SK-N-SH treated with all-trans-retinoic acid at 6 μM for 48 hours (cell line): ENCODE measurements around the gene RAC2.

Source experiments
- ATAC-seq: fragments of 200-7000 bp; cut with Tn5 transposase; 3 replicates; pipeline ENCODE4 v1.9.1; 2020; ENCODE audit warnings: mild to moderate bottlenecking, moderate library complexity
- ARNTL ChIP-seq: fragments of 450-650 bp; formaldehyde crosslinking; IDR thresholded peaks from 2 replicates; pipeline ENCODE4 v1.5.0; 2020; ENCODE audit warnings: low read depth, mild to moderate bottlenecking, moderate library complexity, borderline replicate concordance
- BACH2 ChIP-seq: fragments of 250-450 bp; sonication (Bioruptor Pico); IDR thresholded peaks from 2 replicates; pipeline ENCODE4 v1.9.0; 2021; ENCODE audit warnings: mild to moderate bottlenecking, borderline replicate concordance
- CREB5 ChIP-seq: fragments of 250-450 bp; sonication (Bioruptor Pico); IDR thresholded peaks from 2 replicates; pipeline ENCODE4 v1.5.1; 2020; ENCODE audit warnings: low read depth, mild to moderate bottlenecking, moderate library complexity
- CSDC2 ChIP-seq: fragments of 250-450 bp; sonication (Bioruptor Pico); IDR thresholded peaks from 2 replicates; pipeline ENCODE4 v1.5.0; 2020; ENCODE audit warnings: mild to moderate bottlenecking, moderate library complexity
- CSRNP3 ChIP-seq: fragments of 250-450 bp; sonication (Bioruptor Pico); IDR thresholded peaks from 2 replicates; pipeline ENCODE4 v1.5.1; 2021; ENCODE audit warnings: mild to moderate bottlenecking, moderate library complexity
- ESRRG ChIP-seq: fragments of 250-450 bp; sonication (Bioruptor Pico); IDR thresholded peaks from 2 replicates; pipeline ENCODE4 v1.6.1; 2021; ENCODE audit warnings: mild to moderate bottlenecking
- ISL1 ChIP-seq: fragments of 250-450 bp; sonication (Bioruptor Pico); IDR thresholded peaks from 2 replicates; pipeline ENCODE4 v2.1.2; 2022; ENCODE audit warnings: mild to moderate bottlenecking, moderate library complexity
- OSR1 ChIP-seq: fragments of 250-450 bp; sonication (Bioruptor Pico); IDR thresholded peaks from 2 replicates; pipeline ENCODE4 v1.8.0; 2022; ENCODE audit warnings: moderate library complexity, mild to moderate bottlenecking, inconsistent platforms
- PATZ1 ChIP-seq: fragments of 250-450 bp; sonication (Bioruptor Pico); IDR thresholded peaks from 2 replicates; pipeline ENCODE4 v1.8.0; 2020; ENCODE audit warnings: mild to moderate bottlenecking, moderate library complexity, borderline replicate concordance
- PPARA ChIP-seq: fragments of 250-450 bp; sonication (Bioruptor Pico); IDR thresholded peaks from 2 replicates; pipeline ENCODE4 v1.5.0; 2020; ENCODE audit warnings: mild to moderate bottlenecking, borderline replicate concordance
- RARB ChIP-seq: fragments of 250-450 bp; sonication (Bioruptor Pico); IDR thresholded peaks from 2 replicates; pipeline ENCODE4 v1.8.0; 2021; ENCODE audit warnings: mild to moderate bottlenecking, moderate library complexity
- SNAI2 ChIP-seq: fragments of 250-450 bp; sonication (Bioruptor Pico); IDR thresholded peaks from 2 replicates; pipeline ENCODE4 v1.5.0; 2020; ENCODE audit warnings: mild to moderate bottlenecking, moderate library complexity
- TCF4 ChIP-seq: fragments of 250-450 bp; sonication (Bioruptor Pico); IDR thresholded peaks from 2 replicates; pipeline ENCODE4 v1.8.0; 2021; ENCODE audit warnings: mild to moderate bottlenecking, moderate library complexity, borderline replicate concordance
- TSHZ2 ChIP-seq: fragments of 250-450 bp; sonication (Bioruptor Pico); IDR thresholded peaks from 2 replicates; pipeline ENCODE4 v1.5.0; 2020; ENCODE audit warnings: mild to moderate bottlenecking, moderate library complexity
- ZC3H10 ChIP-seq: fragments of 250-450 bp; sonication (Bioruptor Pico); IDR thresholded peaks from 2 replicates; pipeline ENCODE4 v1.5.1; 2021; ENCODE audit warnings: mild to moderate bottlenecking, moderate library complexity
- ZFP3 ChIP-seq: fragments of 250-450 bp; sonication (Bioruptor Pico); IDR thresholded peaks from 2 replicates; pipeline ENCODE4 v1.5.0; 2020; ENCODE audit warnings: mild to moderate bottlenecking, moderate library complexity
- ZFP30 ChIP-seq: fragments of 450-650 bp; formaldehyde crosslinking; IDR thresholded peaks from 2 replicates; pipeline ENCODE4 v1.5.0; 2022; ENCODE audit warnings: mild to moderate bottlenecking, moderate library complexity
- ZNF565 ChIP-seq: fragments of 450-650 bp; formaldehyde crosslinking; conservative IDR thresholded peaks from 2 replicates; pipeline ENCODE4 v1.5.0; 2020; ENCODE audit warnings: low read depth, mild to moderate bottlenecking, moderate library complexity
- ZNF70 ChIP-seq: fragments of 450-650 bp; formaldehyde crosslinking; IDR thresholded peaks from 2 replicates; pipeline ENCODE4 v1.5.0; 2020; ENCODE audit warnings: mild to moderate bottlenecking, moderate library complexity
- ZNF8 ChIP-seq: fragments of 450-650 bp; formaldehyde crosslinking; IDR thresholded peaks from 2 replicates; pipeline ENCODE4 v1.5.0; 2020; ENCODE audit warnings: mild to moderate bottlenecking, moderate library complexity

The RAC2 gene

GRCh38 chr22:37244114-37244921 is at the start of gene RAC2:
Gene RAC2, minus strand, starts transcription at chr22:37244269. Its CDS starts 121 bp downstream, at chr22:37244148.
- peak; percentile 70 for ATAC-seq

GRCh38 chr22:37293172-37293571 is 49.1 kb upstream of the RAC2 start:
- TF ChIP-seq BACH2 (CRISPR knock-in tag): no peak
- TF ChIP-seq CREB5 (CRISPR knock-in tag): no peak
- TF ChIP-seq ZFP30 (CRISPR knock-in tag): no peak
- TF ChIP-seq ESRRG (CRISPR knock-in tag): no peak
- no peak for TF ChIP-seq ISL1 (CRISPR knock-in tag)
- no peak for TF ChIP-seq CSDC2 (CRISPR knock-in tag)
- TF ChIP-seq OSR1: no peak
- no peak for TF ChIP-seq PPARA (CRISPR knock-in tag)
- no peak for TF ChIP-seq CSRNP3
- no peak for TF ChIP-seq ZNF8
- TF ChIP-seq ZFP3 (CRISPR knock-in tag): no peak
- no peak for TF ChIP-seq ZNF70
- TF ChIP-seq PATZ1 (CRISPR knock-in tag): no peak
- no peak for TF ChIP-seq ZNF565 (CRISPR knock-in tag)
- ATAC-seq: no peak

More at GRCh38 chr22:37244114-37244921, at the start of gene RAC2:
- TF ChIP-seq ZC3H10 (CRISPR knock-in tag): no peak
- no peak for TF ChIP-seq ESRRG (CRISPR knock-in tag)
- TF ChIP-seq ARNTL (CRISPR knock-in tag): no peak
- no peak for TF ChIP-seq ZNF8
- TF ChIP-seq SNAI2 (CRISPR knock-in tag): no peak
- no peak for TF ChIP-seq ZFP3 (CRISPR knock-in tag)
- no peak for TF ChIP-seq BACH2 (CRISPR knock-in tag)
- no peak for TF ChIP-seq OSR1
- TF ChIP-seq TCF4 (CRISPR knock-in tag): no peak
- no peak for TF ChIP-seq RARB
- TF ChIP-seq ISL1 (CRISPR knock-in tag): no peak
- TF ChIP-seq TSHZ2 (CRISPR knock-in tag): no peak
- no peak for TF ChIP-seq PATZ1 (CRISPR knock-in tag)

- no peak for ATAC-seq
These were observed 48.6 kb upstream of the RAC2 start for GRCh38 chr22:37292641-37293040.

More at GRCh38 chr22:37292641-37293040, 48.6 kb upstream of the RAC2 start:
- TF ChIP-seq ZFP30 (CRISPR knock-in tag): no peak
